Activated CD4-positive, alpha-beta T cell treated with anti-CD3 and anti-CD28 coated beads, Interleukin-2, amount 50 U/mL, for 16 hours (primary cell): ENCODE results near the gene ATPAF2.

Source experiments
- DNase-seq: peaks from one replicate; pipeline ENCODE4 v3.0.0-alpha.2; 2020

ATPAF2 gene

DNA sequence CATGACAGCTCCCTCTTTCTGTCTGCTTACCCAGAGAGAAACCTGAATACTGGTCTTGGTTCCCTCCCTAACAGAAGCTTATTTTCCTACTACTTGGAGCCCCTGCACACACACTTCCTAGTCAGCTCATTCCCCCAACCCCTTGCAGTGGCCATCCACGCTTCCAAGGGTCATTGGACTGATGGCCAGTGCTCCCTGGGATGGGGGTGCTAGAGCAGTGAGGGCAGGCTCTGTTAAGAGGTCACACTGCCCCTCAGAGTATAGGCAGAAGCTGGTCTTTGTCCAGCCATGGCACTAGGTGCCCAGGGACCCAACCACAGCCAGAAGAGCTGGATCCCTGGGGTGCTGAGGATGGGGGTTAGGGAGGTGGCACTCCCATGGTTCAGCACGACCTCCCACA lies 53.8 kb downstream of the ATPAF2 start:
- no peak for DNase-seq

DNA sequence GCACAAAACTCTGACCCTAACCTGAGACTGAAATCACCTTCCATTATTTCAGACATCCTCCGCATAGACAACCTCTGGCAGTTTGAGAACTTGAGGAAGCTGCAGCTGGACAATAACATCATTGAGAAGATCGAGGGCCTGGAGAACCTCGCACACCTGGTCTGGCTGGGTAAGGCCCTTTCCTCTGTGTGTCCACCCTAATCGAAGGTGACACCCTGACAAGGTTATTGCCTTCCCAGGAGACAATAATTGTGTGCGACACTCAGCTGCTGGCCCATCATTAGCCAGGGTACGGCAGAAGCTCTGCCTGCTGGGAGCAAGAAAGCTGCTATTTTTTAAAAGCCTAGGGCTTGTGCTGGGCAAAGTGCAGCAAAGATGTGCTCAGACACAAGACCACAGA lies 55.2 kb downstream of the ATPAF2 start:
- no peak for DNase-seq

DNA sequence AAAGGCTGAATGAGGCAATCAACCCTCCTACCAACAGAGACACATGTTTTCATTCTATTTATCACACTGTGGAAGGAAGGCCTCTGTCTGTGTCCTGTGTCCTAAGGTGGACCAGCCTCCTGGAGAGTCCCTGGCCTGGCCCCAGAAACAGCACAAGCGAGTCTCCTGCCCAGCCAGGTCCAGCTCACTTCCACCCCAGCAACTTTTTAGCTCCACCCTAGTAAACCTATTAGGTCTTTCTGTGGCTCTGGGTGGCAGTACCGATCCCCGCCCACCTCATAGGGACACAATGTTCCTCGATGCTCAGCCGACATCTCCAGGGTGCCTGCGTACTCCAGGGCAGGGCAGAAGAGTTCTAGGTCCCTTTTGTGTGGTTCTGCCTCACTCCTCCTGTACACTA lies 55.6 kb downstream of the ATPAF2 start:
- DNase-seq, result no peak

DNA sequence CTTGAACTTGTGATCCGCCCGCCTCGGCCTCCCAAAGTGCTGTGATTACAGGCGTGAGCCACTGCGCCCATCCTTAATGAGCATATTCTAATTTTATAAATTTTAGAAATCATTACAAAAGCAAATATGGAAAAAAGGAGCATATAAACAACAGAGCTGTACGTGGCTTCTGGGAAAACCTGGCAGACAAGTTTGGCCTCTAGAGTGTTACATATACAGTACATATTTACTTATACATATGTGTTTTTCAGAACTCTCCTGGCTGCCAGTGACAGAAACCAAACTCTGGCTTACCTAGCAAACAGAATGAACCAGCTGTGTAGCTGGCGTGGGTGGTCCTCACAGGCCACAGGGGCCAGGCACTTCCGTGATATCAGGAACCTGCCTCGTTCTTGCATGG lies 56.2 kb downstream of the ATPAF2 start:
- DNase-seq, result no peak

DNA sequence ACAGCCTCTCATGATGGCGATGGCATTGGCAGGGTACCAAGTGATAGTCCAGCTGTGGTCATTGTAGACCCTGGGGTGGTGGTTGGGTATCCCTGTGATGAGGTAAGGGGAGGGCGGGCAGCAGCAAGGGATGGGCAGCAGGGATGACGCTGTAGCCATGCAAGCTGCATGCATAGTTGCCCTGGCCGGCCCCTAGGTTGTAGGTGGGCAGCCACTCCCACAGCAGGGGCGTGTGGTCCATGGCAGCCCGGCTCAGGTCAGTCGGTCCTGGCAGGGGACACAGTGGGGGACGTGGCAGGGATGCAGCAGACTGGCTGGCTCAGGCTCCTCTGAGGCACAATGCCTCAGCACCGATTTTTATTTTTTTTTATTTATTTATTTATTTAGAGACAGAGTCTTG lies 57.6 kb downstream of the ATPAF2 start:
- no peak for DNase-seq

DNA sequence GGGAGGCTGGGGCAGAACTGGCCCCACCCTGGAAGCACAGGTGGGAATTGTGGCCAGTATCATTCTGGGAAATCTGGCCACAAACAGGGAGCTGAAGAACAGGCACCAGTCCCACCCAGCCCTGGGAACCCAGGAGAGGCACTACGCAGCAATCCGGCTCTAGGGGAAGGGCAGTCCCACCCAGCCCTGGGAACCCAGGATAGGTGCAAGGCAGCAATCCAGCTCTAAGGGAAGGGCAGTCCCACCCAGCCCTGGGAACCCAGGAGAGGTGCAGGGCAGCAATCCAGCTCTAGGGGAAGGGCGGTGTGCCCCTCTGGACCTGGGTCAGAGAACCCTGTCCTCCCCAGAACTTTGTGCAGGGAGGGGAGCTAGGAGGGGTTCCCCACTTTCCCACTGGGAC lies 59.2 kb downstream of the ATPAF2 start:
- no peak for DNase-seq

DNA sequence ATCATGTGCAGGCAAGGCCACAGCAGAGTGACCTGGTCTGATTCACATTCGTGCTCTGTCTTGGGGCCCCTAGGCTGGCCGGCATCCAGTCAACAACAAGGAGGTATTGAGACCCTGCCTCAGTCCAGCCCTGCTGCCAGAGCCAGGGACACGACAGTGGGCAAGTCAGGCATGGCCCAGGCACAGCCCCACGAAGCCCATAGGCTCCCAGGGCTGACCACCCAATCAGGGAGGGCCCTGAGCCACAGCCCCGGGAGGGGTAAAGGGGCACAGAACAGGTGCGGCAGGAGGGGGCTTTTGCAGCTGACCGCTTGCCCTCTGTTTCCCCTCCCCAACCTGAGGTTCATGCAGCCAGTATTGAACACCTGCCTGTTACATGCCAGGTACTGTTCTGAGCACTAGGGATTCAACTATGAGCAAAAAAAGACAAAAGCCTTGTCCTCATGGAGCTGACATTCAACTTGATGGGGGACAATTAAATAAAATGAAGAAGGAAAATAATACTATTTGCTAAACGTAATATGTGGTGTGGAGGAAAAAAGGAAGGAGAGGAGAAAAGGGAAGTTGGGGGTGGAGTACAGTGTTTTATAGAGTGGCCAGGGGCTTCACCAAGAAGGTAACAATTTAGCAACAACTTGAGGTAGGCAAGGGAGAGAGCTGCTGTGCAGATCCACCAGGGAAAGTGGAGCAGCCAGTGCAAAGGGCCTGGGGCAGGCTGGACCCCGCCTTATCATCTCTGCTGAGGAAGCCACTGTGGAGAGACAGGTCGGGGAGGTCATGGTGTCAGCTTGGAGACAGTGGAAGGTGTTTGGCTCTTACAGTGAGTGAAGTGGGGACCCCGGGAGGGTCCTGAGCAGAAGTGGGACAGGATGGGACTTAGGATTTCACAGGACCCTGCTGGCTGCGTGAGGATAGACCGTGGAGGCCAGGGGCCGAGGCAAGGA lies 60.2 kb downstream of the ATPAF2 start:
- DNase-seq, result no peak

DNA sequence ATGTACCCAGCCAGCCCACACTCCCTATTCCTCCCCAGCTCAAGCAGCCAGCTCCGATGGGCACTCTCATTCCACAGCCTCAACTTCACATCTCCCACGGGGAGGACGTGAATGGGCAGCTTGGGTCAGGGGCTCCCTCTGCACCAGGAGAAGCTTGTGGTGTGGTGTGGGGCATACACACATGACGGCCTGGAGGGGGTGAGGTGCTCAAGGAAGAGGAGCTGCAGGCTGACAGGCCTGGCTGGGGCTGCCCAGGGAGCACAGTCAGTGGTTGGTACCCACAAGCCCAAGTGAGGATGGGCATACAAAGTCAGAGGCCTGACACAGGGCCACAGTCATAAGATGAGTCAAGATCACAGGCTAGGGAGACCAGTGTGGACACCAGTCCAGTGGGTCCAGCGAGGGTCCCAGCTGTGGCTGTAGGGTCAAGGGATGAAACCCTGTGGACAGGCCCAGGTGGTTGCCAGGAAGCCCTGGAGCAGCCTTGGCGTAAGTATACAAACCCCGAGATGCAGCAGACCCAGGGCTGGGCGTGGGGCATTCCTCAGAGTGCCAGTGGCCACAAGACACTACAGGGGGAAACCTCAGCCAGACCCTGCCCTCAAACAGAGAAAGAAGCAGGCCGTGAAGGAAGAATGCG lies 61.9 kb downstream of the ATPAF2 start:
- no peak for DNase-seq

DNA sequence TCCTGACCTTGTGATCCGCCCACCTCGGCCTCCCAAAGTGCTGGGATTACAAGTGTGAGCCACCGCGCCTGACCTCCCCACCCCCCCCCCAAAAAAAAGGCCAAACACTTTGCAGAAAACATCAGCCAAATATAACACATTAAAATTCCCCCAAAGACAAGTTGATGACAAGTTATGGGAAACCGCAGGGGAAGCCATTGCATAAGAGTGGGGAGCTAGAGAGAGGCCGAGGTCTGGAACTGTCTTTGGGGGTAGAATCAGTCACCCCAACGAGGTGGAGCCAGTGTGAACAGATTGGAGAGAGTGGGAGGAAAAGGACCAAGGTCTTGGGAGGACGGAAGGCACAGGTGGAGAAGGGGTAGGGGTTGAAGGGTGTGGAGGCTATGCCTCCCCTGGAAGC lies 63.5 kb downstream of the ATPAF2 start:
- DNase-seq, result peak; percentile 8

DNA sequence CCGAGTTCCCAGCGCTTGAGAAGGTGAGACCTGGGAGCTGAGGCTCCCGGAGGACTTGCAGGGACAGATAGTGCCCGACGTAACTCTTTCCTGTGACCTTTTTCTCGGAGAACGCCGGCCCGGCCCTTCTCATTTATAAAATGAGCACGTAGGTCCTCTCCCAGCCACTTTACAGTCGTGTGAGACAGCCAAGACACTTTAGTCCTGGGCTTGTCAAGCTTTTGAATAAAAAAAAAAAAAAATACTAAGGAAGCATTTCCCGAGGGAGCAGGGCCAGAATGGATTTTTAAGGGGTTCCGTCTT lies 66.1 kb downstream of the ATPAF2 start:
- no peak for DNase-seq

DNA sequence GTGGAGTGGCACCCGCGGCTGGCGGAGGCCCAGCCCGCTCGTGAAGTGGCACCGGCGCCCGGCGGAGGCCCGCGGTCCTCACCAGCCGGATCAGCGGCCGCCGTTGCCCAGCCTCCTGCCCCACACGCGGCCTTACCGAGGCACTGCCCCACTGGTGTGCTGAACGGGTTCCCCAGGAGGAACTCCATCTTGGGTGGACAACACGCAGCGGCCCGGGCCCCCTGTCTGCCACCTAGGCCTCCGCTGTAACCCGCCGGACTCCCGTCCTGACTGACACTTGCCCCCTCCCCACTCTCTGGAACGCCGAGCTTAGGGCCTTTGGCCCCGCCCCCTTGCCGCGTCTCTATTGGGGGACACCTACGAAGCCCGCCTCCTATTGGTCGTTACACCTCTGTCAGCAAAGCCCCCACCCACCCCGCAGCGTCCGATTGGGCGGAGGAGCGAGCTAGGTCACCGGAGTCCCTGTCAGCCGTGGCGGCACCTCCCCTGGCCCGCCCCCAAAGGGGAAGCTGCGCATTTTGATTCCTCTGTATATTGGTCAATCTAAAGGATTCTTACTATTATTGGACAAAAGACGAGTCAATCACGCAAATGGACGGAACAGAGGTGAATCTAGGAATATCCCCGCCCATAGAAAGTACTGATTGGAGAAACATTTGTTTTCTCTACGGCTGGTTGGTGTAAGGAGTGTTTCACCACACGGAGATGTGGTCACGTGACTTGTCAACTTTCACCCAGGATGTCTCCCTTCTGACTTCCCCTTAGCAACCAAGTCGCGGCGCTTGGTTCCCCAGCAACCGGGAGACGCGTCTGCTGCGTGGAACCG lies 66.6 kb downstream of the ATPAF2 start, which contains the start of the genes DRC3 and TOM1L2:
DRC3 (plus strand) TSS at position 737 of the 826 bp plus-strand sequence. CDS start 4,737 bp downstream, outside the sequence.
TOM1L2 (minus strand) TSS at position 275 of the 826 bp plus-strand sequence; CDS start at position 188, 87 bp downstream.
- DNase-seq, result peak; percentile 100

DNA sequence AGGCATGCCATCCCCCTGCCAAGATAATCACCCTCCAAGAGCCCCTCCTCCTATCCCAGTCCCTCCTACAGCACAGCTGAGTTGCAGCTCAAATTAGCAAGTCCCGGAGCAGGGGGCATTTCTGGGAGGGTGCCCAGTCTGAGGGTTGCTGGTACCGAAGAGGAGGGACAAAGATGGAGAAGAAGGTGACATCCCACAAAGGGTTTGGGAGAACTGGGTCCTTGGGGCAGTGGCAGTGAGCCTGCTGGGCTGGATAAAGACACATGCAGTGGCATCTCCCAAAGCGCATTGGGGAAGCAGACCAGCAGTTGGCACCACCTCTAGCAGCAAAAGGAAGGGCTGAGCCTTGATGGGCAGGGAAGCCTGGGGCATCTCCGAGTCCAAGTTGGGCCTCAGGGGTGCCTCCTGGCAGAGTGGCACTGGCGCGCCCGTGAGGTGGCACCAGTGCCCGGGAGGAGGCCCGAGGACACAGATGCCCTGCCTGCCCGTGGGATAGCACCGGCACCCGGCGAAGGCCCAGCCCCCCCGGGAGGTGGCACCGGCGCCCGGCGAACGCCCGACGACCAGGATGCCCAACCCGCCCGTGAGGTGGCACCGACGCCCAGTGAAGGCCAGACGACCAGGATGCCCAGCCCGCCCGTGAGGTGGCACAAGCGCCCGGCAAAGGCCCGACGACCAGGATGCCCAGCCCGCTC lies 67.4 kb downstream of the ATPAF2 start:
- DNase-seq, result no peak

DNA sequence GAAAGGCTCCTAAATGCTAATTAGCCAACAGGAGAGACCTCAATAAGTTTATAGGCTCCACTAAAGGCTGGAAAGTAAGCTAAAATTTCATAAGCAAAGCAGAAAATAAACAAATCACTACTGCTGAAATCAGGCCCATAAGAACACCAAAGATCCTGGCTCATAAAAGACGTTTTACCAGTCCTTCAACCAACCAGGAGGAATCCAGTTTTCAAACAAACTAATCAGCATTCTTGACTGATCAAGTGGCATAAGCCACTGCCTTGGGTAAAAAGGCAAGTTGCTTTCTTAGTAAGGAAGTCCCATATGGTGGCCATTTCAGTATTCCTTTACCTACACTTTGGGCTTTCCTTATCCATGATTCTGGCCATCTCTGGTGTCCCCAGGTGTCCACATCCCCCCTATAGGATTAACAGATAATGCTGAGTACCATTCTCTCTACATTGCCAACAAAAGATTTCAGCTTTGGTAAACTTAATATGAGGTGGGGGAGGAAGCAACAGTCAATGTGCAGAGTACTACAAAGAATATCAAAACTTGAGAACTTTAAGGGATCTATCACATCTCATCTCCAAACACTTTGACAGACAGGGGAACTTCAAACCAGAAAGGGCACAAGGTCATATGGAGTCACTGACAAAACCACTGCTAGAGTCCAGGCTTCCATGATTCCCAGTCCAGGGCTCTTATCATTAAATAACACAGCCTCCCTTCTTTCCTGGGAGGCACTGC lies 68.1 kb downstream of the ATPAF2 start:
- DNase-seq, result no peak
